IPS DF 6.9 (cell line): Measurements from ENCODE around the gene AZU1.

Experiments
- DNase-seq: peaks from one replicate; pipeline ENCODE4 v3.0.0-alpha.2; 2013; ENCODE audit warnings: low read depth, low spot score
- H3K27ac ChIP-seq: one replicate; pipeline ENCODE4 v1.5.1; 2013; ENCODE audit warnings: low read length, control low read depth
- H3K27me3 ChIP-seq: 2 replicates; pipeline ENCODE4 v1.6.1; 2013; ENCODE audit warnings: mild to moderate bottlenecking, low read length; ENCODE audit not compliant: control insufficient read depth, insufficient read depth
- H3K36me3 ChIP-seq: 2 replicates; pipeline ENCODE4 v1.6.1; 2013; ENCODE audit warnings: low read length; ENCODE audit not compliant: control insufficient read depth, insufficient read depth
- H3K4me1 ChIP-seq: 2 replicates; pipeline ENCODE4 v1.6.1; 2013; ENCODE audit warnings: low read length; ENCODE audit not compliant: control insufficient read depth, insufficient read depth
- H3K4me3 ChIP-seq: 2 replicates; pipeline ENCODE4 v1.5.1; 2013; ENCODE audit warnings: mild to moderate bottlenecking, low read length
- H3K9me3 ChIP-seq: 2 replicates; pipeline ENCODE4 v1.6.1; 2013; ENCODE audit warnings: low read length, inconsistent platforms; ENCODE audit not compliant: control insufficient read depth, insufficient read depth
- WGBS: extraction: QIAGEN DNeasy Blood & Tissue Kit; methylation state at CpG from one replicate; pipeline ENCODE4 v1.1.7; 2013; ENCODE audit warnings: mixed read lengths, missing lambda C conversion rate; ENCODE audit not compliant: insufficient read length, insufficient coverage; 5-methylcytosine and 5-hydroxymethylcytosine counted together

The AZU1 gene, protein sequence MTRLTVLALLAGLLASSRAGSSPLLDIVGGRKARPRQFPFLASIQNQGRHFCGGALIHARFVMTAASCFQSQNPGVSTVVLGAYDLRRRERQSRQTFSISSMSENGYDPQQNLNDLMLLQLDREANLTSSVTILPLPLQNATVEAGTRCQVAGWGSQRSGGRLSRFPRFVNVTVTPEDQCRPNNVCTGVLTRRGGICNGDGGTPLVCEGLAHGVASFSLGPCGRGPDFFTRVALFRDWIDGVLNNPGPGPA

DNA sequence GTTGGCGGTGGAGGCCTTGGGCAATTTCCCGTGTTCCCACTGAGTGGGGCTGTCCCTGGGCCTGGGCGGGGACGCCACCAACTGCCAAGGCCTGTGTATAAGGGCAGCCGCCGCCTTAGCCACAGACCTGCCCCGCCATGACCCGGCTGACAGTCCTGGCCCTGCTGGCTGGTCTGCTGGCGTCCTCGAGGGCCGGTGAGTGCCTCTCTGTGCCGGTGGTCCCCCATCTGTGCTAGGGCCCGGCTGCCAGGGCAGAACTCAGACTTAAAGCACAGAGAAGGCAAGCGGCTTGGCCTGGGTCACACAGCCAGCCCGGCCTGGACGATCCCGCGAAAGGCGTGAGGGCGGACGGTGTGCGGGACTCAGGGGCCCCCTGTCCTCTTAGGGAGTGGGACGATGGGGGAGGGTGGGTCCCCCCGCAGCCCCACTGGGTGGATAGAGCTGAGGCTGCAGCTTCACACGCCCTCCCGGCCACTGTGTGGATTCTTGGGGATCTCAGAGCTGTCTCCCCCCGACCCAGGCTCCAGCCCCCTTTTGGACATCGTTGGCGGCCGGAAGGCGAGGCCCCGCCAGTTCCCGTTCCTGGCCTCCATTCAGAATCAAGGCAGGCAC is at the start of gene AZU1:
Gene AZU1 (plus strand): TSS at position 128 of the 612 bp plus-strand sequence. CDS start 10 bp downstream, at position 138.
- Histone ChIP-seq H3K4me3 (no peak within 1 kb of the TSS; the same call in 1 of the 2 replicates), H3K27me3 (no peaks in the 10 kb centered on the region), H3K9me3 (no peaks in the 10 kb centered on the region), H3K4me1 (peaks cover 2% of the 10 kb centered on the region; the same call in 1 of the 2 replicates), H3K36me3 (no peaks in the 10 kb centered on the region; the same call in 1 of the 2 replicates), H3K27ac (no peak within 1 kb of the TSS)
- DNase-seq: no peak
- no CpG with 5 or more reads among the region's 33 CpGs for WGBS

DNA sequence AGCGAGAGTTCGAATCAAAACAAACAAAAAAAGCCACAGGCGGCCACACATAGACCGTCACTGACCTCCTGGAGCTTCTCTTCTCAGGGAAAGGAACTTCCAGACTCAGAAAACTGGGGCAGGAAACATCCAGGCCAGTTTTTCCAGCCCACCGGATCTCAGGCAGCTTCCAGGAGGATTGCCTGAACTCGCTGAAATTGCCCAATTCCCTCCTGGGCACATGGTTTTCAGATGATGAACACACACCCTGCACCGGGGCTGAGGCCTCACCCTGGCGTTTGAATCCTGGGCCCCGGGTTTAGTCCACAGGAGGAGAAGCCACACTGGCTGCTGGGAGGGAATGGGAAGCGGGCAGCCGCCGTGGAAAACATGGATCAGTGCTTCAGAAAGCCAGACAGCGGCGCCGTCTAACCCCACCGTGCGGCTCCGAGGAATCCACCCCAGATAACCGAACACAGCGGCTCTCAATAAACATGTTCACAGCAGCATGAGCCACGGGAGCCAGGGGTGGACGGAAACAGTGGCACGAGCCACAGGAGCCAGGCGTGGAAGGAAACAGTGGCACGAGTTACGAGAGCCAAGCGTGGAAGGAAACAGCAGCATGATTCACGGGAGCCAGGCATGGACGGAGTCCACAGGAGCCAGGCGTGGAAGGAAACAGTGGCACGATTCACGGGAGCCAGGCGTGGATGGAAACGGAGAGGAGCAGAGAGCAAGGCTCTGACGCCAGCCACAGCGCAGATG is 48.6 kb upstream of the AZU1 start:
- H3K27ac ChIP-seq: no peak overlapping the region
- no peak for DNase-seq
- H3K27me3 ChIP-seq: no peaks in the 10 kb centered on the region
- H3K36me3 ChIP-seq: no peaks in the 10 kb centered on the region
- H3K9me3 ChIP-seq: no peaks in the 10 kb centered on the region
- no CpG with 5 or more reads among the region's 36 CpGs for WGBS
- H3K4me1 ChIP-seq: peaks cover 5% of the 10 kb centered on the region
- H3K4me3 ChIP-seq: no peak overlapping the region

DNA sequence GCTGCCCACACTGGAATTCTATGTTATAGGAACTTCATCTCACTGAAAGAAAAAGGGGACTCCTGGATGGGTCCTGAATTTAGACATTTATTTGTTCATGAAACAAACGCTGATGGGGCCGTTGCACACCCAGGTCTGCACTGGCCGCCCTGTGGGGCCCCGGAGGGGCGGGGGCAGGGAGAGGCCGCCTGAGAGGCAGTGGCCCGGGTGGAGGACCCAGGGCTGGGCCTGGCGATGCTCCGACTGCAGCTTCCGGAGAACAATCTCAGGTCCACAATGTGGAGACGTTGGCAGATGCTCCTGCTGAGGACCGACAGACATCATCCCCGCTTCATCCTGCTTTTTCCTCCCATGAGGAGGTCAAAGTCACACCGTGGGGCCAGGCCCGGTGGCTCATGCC is 46.7 kb upstream of the AZU1 start:
- Histone ChIP-seq H3K27ac (no peak overlapping the region), H3K27me3 (no peaks in the 10 kb centered on the region), H3K9me3 (no peaks in the 10 kb centered on the region), H3K4me1 (peaks cover 5% of the 10 kb centered on the region), H3K36me3 (no peaks in the 10 kb centered on the region), H3K4me3 (no peak overlapping the region)
- DNase-seq: no peak
- no CpG with 5 or more reads among the region's 15 CpGs for WGBS

DNA sequence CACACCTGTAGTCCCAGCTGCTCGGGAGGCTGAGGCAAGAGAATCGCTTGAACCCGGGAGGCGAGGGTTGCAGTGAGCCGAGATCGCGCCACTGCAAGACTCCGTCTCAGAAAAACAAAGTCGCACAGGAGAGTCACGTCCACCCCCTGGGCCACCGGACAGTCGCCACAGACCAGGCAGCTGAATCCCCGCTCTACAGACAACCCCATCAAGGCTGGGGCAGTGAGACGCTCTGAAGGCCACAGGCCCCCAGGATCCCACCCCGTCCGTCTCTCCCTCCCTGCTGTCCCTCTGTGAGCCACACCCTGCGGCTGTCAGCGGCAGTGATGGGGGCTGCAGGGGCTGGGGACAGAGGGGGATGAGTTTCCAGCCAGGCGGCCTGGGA is 45.8 kb upstream of the AZU1 start:
- Histone ChIP-seq H3K4me1 (peaks cover 5% of the 10 kb centered on the region), H3K36me3 (no peaks in the 10 kb centered on the region), H3K4me3 (no peak overlapping the region), H3K27ac (no peak overlapping the region), H3K27me3 (no peaks in the 10 kb centered on the region), H3K9me3 (no peaks in the 10 kb centered on the region)
- DNase-seq: no peak
- no CpG with 5 or more reads among the region's 19 CpGs for WGBS

DNA sequence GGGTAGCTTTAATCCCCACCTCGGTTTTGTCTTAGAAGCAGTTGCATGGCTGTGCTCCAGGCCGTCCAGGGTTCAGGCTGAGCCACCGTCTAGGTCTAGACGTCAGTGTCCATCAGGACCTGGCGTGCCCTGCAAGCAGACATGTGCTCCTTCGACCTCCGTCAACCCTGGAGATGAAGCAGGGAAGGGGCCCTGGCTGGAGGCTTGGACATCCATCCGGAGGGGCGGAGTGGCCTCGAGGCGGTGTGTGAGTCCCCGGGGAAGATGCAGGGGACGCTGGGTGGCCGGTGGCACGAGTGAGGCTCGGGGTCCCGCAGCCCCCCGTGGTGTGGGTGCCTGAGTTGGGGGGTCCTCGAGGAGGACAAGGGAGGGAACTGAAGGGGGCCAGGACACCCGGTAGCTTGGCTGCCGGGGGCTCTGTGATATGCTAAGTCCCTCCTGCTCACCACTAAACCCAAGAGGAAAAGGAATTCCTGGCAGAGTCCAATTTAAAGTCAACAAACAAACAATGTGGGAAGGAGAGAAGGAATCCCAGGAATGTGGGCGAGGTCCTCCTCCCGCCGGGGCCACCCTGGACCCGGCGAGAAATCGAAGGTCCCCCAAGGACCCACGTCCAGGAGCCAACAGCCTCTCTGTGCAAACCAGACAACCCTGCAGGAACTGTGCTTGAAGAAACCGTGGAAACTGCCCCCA is 45.3 kb upstream of the AZU1 start:
- no CpG with 5 or more reads among the region's 29 CpGs for WGBS
- Histone ChIP-seq H3K4me1 (peaks cover 5% of the 10 kb centered on the region), H3K27ac (no peak overlapping the region), H3K4me3 (no peak overlapping the region; the same call in 1 of the 2 replicates), H3K36me3 (no peaks in the 10 kb centered on the region), H3K9me3 (no peaks in the 10 kb centered on the region), H3K27me3 (no peaks in the 10 kb centered on the region)
- DNase-seq: no peak

DNA sequence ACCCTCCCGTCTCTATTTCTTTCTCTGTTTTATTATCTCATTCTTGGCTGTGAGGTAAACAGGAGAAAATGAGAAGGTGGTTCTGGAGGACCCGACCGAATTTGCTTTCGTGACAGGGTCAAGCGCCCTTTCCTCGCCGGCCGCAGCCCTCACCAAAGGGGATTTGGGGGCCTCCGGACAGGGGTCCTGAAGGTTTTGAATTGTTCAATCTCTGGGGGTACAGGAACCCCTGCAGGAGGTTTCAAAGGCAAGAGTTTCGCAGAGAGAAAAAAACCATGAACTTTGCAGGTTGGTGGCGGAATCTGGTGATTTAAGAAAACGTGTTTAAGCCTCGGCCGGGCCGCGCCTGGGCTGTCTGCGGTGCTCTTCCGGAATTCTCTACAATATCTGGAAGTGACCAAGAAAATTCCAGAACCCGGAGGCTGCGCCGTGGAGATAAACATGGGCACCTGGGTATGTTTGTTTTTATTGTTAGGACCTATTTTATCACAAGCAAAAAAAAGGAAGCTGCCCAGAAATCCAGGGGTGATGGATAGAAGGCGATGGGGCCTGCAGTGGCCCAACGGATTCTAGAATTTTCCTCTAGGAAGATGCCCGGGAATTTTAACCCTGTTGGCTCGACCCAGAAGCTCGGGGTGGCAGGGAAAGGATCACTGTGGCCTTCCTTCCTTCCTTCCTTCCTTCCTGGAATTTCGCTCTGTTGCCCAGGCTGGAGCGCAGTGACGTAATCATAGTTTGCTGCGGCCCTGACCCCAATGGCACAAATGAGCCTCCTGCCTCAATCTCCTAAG is 44.6 kb upstream of the AZU1 start:
- Histone ChIP-seq H3K36me3 (no peaks in the 10 kb centered on the region), H3K27me3 (no peaks in the 10 kb centered on the region), H3K9me3 (no peaks in the 10 kb centered on the region), H3K27ac (no peak overlapping the region), H3K4me3 (no peak overlapping the region; the same call in 1 of the 2 replicates), H3K4me1 (peaks cover 5% of the 10 kb centered on the region)
- WGBS: no CpG with 5 or more reads among the region's 30 CpGs
- no peak for DNase-seq

DNA sequence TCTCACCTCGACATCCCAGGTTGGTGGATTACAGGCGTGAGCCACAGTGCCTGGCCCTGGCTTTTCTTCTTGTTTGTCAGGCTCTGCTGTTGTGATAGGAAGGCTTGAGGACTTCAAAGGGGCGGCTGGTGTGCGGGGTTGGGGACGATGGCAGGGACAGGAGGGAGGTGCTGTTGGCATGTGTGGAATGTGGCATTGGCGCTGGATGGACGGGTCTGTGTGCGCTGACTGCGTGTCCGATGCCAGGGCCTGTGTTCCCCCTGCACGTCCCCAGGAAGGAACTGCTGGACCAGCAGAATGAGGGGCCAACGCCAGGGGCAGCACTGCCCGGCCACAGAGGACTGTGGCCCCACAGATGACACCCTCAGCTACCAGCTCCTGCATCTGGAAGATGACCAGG is 43.1 kb upstream of the AZU1 start:
- Histone ChIP-seq H3K27me3 (no peaks in the 10 kb centered on the region), H3K27ac (no peak overlapping the region), H3K9me3 (no peaks in the 10 kb centered on the region), H3K4me3 (no peak overlapping the region), H3K36me3 (no peaks in the 10 kb centered on the region), H3K4me1 (peaks cover 11% of the 10 kb centered on the region)
- no CpG with 5 or more reads among the region's 13 CpGs for WGBS
- no peak for DNase-seq

DNA sequence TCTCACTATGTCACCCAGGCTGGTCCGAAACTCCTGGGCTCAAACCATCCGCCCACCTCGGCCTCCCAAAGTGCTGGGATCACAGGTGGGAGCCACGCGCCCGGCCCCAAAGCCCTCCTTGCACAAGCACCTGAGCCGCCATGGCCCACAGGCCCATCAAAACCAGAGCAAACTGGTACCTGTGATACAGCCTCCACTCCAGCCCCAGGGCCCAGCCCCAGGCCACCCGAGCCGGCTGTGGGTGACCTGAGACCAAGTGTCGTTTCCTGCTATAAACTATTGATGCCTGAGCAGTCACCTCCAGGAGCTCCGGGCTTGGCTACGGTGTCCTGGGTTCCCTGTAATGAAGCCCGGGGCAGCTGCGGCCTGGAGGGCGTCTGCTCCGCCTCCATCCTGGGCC is 40.1 kb upstream of the AZU1 start:
- WGBS: no CpG with 5 or more reads among the region's 16 CpGs

DNA sequence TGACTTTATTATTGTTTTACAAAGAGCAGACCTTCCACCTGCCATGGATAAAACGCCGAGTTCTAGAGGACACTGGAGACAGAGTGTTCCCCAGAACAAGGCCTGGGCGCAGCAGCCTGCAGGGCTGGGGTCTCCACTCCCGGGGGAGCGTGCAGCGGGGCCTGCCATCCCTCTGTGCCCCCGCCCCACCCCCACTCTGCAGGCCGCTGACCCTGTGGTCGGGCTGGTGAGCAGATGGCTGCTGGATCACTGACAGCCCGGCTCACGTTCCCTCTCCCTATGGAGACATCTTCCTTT is 39.0 kb upstream of the AZU1 start:
- peaks cover 9% of the 10 kb centered on the region for H3K4me1 ChIP-seq
- H3K4me3 ChIP-seq: no peak overlapping the region
- no peaks in the 10 kb centered on the region for H3K36me3 ChIP-seq
- no peak for DNase-seq
- WGBS: no CpG with 5 or more reads among the region's 11 CpGs
- no peak overlapping the region for H3K27ac ChIP-seq
- H3K27me3 ChIP-seq: no peaks in the 10 kb centered on the region
- H3K9me3 ChIP-seq: no peaks in the 10 kb centered on the region

More for the DNA sequence above, 40.1 kb upstream of the AZU1 start:
- H3K4me3 ChIP-seq: no peak overlapping the region
- H3K36me3 ChIP-seq: no peaks in the 10 kb centered on the region
- no peak for DNase-seq
- H3K27ac ChIP-seq: no peak overlapping the region
- peaks cover 11% of the 10 kb centered on the region for H3K4me1 ChIP-seq
- no peaks in the 10 kb centered on the region for H3K27me3 ChIP-seq
- no peaks in the 10 kb centered on the region for H3K9me3 ChIP-seq
